Ascending aorta (tissue), 2 donors: ENCODE measurements around the gene C14orf132. TPM values are rescaled to one million over a fixed set of nuclear protein-coding genes. Genes with fewer than 3 reads are reported as not detected.
"Not testable (repeated sequence)": the region's sequence is repeated elsewhere in the genome, so short reads cannot be mapped to it uniquely, and the experiment has no call there.

Experiments
- DNase-seq, 2 donors: peaks; one replicate each; pipeline ENCODE4 v3.0.0-alpha.2; 2019; ENCODE audit warnings: low spot score in 2 of 2
- H3K27ac ChIP-seq, 2 donors: fragments of 200-600 bp; sonication (generic); one replicate each; pipeline ENCODE4 v1.5.1; 2016 to 2017; ENCODE audit warnings: mild to moderate bottlenecking in 1 of 2
- H3K27me3 ChIP-seq: fragments of 200-600 bp; sonication (generic); one replicate; pipeline ENCODE4 v1.5.1; 2017
- H3K36me3 ChIP-seq, 2 donors: fragments of 200-600 bp; sonication (generic); one replicate each; pipeline ENCODE4 v1.5.1; 2016
- H3K4me1 ChIP-seq, 2 donors: fragments of 200-600 bp; sonication (generic); one replicate each; pipeline ENCODE4 v1.5.1; 2016 to 2017; ENCODE audit warnings: mild to moderate bottlenecking in 1 of 2
- H3K4me3 ChIP-seq, 2 donors: fragments of 200-600 bp; sonication (generic); one replicate each; pipeline ENCODE4 v1.5.1; 2016 to 2017; ENCODE audit warnings: mild to moderate bottlenecking in 1 of 2
- H3K9me3 ChIP-seq, 2 donors: fragments of 200-600 bp; sonication (generic); one replicate each; pipeline ENCODE4 v1.5.1; 2016
- intact Hi-C: fragments of 100-400 bp; cut with DNase I; formaldehyde crosslinking; loops from one replicate; pipeline ENCODE4 v1.15.1; 2023
- total RNA-seq: library from RNA; depleted of rRNA; stranded (reverse); fragments of >200 nt; gene quantifications from one replicate; pipeline ENCODE4 v1.1.0, GENCODE V29; 2016
- TF ChIP-seq, protein P1 (sequence below), 3 experiments: fragments of 200-600 bp in 2 of 3; fragments of 450-650 bp in 1 of 3; sonication (generic) in 2 of 3; IDR thresholded peaks; one replicate each; pipeline ENCODE4 v1.5.1; 2016 to 2019; ENCODE audit warnings: antibody characterized with exemption in 3 of 3, mild to moderate bottlenecking in 1 of 3, moderate library complexity in 1 of 3

C14orf132 gene
- total RNA-seq, 1 donor from 2014 or later = 23.9 TPM

DNA sequence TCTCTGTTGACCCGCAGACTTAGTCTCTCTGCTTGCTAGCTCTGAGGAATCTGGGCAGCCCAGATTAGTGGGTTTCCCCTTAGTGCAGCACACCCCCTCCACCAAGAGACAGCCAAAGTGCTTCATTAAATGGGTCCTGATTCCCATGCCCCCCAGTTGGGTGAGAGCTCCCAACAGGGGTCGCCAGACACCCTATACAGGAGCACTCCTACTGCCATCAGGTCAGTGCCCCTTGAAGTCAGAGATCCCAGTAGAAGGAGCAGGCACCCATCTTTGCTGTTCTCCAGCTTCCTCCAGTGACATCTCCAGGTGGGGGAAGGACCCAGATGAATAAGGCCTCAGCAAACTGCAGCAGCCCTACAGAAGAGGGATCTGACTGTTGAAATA is 36.7 kb upstream of the C14orf132 start:
- no peak overlapping the region for H3K27ac ChIP-seq
- peaks cover 4% of the 10 kb centered on the region for H3K27me3 ChIP-seq
- intact Hi-C loops = no loop called here
- no peak overlapping the region for H3K4me3 ChIP-seq
- no peaks in the 10 kb centered on the region for H3K36me3 ChIP-seq
- TF ChIP-seq, protein P1, sequence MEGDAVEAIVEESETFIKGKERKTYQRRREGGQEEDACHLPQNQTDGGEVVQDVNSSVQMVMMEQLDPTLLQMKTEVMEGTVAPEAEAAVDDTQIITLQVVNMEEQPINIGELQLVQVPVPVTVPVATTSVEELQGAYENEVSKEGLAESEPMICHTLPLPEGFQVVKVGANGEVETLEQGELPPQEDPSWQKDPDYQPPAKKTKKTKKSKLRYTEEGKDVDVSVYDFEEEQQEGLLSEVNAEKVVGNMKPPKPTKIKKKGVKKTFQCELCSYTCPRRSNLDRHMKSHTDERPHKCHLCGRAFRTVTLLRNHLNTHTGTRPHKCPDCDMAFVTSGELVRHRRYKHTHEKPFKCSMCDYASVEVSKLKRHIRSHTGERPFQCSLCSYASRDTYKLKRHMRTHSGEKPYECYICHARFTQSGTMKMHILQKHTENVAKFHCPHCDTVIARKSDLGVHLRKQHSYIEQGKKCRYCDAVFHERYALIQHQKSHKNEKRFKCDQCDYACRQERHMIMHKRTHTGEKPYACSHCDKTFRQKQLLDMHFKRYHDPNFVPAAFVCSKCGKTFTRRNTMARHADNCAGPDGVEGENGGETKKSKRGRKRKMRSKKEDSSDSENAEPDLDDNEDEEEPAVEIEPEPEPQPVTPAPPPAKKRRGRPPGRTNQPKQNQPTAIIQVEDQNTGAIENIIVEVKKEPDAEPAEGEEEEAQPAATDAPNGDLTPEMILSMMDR (IDR thresholded peaks at IDR 0.05) = no peak
- H3K9me3 ChIP-seq = peaks cover 0 to 7% of the 10 kb centered on the region in 2 donors
- H3K4me1 ChIP-seq = no peaks in the 10 kb centered on the region
- DNase-seq = no peak

DNA sequence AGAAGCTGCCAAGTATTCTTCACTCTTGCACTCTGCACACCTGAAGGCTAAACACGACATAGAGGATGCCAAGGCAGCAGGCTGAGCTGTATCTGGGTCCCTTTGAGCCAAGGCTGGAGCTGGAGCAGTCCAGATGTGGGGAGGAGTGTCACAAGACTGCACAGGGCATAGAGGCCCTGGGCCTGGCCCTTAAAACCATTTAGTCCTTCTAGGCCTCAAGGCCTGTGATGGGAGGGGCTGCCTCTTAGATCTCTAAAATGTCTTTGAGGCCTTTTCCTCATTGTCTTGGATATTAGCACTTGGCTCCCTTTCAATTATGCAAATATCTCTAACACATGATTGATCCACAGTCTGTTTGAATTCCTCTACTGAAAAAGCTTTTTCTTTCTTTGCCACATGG is 28.0 kb upstream of the C14orf132 start:
- H3K36me3 ChIP-seq = no peaks in the 10 kb centered on the region
- no peak overlapping the region for H3K4me3 ChIP-seq
- intact Hi-C loops = no loop called here
- no peaks in the 10 kb centered on the region for H3K27me3 ChIP-seq
- peaks cover 6 to 12% of the 10 kb centered on the region in 2 donors for H3K9me3 ChIP-seq
- H3K27ac ChIP-seq = no peak overlapping the region
- TF ChIP-seq, protein P1 (IDR thresholded peaks at IDR 0.05) = no peak
- H3K4me1 ChIP-seq = no peaks in the 10 kb centered on the region
- no peak for DNase-seq

DNA sequence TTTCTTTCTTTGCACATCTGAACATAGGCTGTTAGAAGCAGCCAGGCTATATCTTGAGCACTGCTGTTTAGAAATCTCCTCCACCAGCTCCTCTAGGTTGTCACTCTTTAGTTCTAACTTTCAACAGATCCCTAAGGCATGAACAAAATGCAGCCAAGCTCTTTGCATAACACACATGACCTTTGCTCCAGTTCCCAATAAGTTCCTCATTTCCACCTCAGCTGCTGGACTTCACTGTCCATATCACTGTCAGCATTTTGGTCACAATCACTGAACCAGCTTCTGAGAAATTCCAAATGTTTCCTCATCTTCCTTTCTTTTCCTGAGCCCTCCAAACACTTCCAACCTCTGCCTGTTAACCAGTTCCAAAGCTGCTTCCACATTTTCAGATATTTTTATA is 27.6 kb upstream of the C14orf132 start:
- intact Hi-C loops = no loop called here
- H3K4me1 ChIP-seq = no peaks in the 10 kb centered on the region
- H3K9me3 ChIP-seq = peaks cover 6 to 12% of the 10 kb centered on the region in 2 donors
- H3K36me3 ChIP-seq = no peaks in the 10 kb centered on the region
- no peak overlapping the region for H3K27ac ChIP-seq
- TF ChIP-seq, protein P1 (IDR thresholded peaks at IDR 0.05) = no peak
- DNase-seq = no peak
- no peak overlapping the region for H3K4me3 ChIP-seq
- no peaks in the 10 kb centered on the region for H3K27me3 ChIP-seq

DNA sequence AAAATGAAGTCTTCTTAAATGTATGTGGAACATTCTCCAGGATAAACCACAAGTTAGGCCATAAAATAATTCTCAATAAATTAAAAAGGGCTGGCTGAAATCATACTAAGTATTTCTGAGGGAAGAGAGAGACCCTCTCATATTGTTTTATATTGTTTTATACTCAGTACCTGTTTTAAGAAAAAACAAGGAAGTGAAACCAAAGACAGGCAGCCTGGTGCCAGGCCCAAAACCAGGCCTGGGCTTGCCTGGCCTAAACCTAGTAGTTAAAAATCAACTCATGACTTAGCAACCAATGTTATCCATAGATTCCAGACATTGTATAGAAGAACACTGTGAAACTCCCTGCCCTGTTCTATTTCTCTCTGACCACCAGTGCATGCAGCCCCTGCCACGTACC is 26.4 kb upstream of the C14orf132 start:
- H3K4me3 ChIP-seq, H3K4me1 ChIP-seq, H3K27me3 ChIP-seq, intact Hi-C loops, DNase-seq, H3K27ac ChIP-seq, H3K36me3 ChIP-seq: not testable (repeated sequence)
- H3K9me3 ChIP-seq = peaks cover 6 to 12% of the 10 kb centered on the region in 2 donors

DNA sequence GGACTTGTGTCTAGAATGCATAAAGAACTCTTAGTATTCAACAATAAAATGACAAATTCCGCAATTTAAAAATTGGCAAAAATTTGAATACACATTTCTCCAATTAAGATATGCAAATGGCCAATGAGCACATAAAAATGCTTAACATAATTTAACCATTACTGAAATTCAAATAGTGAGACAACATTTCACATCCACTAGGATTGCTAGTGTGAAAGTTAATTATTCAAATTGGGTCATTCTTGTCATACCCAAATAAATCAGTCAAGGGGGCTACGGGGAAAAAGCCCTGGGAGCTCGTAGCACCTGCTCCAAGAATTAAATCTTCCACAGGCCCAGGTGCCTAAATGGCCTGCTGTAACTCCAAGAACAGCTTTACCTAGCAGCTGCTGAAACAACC is 25.0 kb upstream of the C14orf132 start:
- Histone ChIP-seq H3K36me3 (no peaks in the 10 kb centered on the region), H3K4me1 (no peaks in the 10 kb centered on the region), H3K27me3 (no peaks in the 10 kb centered on the region), H3K4me3 (no peak overlapping the region), H3K27ac (no peak overlapping the region), H3K9me3 (peaks cover 6 to 12% of the 10 kb centered on the region in 2 donors)
- DNase-seq = no peak
- TF ChIP-seq, protein P1 (IDR thresholded peaks at IDR 0.05) = no peak
- intact Hi-C loops = no loop called here

DNA sequence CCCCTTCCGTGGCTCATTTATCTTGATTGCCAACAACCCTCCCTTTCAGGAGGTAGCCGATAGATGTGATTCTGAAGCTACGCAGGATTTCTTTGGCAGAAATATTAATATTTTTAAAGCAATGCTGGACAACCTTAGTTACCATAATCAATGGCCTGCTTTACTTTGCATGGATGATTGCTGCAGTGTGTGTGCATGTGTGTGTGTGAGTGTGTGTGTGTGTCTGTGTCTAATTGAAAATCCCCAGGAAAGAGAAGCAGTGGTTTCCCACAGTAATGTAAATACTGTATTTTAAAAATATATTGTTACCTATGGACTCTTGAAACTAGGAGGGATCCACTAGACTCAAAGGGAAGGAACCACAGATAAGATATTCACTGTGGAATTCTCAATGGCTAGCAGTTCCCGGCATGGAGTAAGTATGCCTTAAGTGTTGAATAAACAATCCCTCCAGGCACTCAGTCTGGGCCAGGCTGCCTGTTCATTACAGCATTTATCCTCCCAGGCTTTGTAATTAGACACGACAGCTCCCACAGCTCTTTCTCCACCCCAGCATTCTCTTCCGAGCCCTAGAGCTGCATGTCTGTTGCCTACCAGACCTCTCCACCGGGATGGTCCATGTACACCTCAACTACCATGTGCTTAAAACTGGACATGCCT is 22.5 kb upstream of the C14orf132 start:
- Histone ChIP-seq H3K4me3 (no peak overlapping the region), H3K9me3 (no peaks in the 10 kb centered on the region), H3K27me3 (no peaks in the 10 kb centered on the region), H3K27ac (no peak overlapping the region), H3K4me1 (no peaks in the 10 kb centered on the region), H3K36me3 (no peaks in the 10 kb centered on the region)
- TF ChIP-seq, protein P1 (IDR thresholded peaks at IDR 0.05) = no peak
- intact Hi-C loops = loop anchor here (5.0 kb wide), 1 partner anchor 86 kb away; no protein-coding TSS in a partner anchor
- no peak for DNase-seq
